ELR (cell line): ENCODE results near the gene ZFP36L1.
"Not testable (repeated sequence)": the region's sequence is repeated elsewhere in the genome, so short reads cannot be mapped to it uniquely, and the experiment has no call there.

Experiments used
- DNase-seq: peaks from one replicate; pipeline ENCODE4 v3.0.0-alpha.2; 2015; ENCODE audit warnings: low read depth

The ZFP36L1 gene

DNA sequence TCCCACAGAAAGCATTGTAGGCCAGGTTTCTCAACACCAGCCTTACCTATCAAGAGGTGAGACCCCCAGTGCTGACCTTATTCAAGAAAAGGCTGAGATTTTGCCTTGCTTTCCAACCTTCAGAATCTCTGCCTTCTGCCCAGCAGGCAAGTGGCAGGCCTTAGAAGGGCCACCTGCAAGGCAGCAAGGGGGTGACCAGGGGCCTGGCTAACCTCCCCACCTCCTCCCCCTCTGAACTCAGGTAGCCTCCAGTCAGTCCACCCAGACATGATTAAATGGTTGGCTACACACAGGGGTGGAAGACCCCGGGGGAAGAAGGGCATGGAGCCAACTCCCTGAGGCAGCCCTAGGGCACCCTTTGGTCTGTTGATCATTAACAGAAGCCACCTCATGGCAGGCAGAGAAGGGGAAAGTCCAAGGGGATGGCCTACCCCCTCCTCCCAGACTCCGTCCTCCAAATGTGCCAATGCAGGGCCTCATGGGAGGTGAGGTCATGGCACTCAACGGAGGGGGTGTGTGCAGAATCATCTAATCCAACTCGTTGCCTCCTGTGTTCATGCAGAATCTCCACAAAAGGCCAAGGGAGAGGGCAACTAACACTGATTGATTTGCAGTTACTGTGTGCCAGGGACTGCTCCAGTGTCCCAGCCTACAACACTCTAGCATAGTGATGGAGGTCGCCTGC lies 8.5 kb downstream of the ZFP36L1 start:
- DNase-seq: peak; percentile 71

DNA sequence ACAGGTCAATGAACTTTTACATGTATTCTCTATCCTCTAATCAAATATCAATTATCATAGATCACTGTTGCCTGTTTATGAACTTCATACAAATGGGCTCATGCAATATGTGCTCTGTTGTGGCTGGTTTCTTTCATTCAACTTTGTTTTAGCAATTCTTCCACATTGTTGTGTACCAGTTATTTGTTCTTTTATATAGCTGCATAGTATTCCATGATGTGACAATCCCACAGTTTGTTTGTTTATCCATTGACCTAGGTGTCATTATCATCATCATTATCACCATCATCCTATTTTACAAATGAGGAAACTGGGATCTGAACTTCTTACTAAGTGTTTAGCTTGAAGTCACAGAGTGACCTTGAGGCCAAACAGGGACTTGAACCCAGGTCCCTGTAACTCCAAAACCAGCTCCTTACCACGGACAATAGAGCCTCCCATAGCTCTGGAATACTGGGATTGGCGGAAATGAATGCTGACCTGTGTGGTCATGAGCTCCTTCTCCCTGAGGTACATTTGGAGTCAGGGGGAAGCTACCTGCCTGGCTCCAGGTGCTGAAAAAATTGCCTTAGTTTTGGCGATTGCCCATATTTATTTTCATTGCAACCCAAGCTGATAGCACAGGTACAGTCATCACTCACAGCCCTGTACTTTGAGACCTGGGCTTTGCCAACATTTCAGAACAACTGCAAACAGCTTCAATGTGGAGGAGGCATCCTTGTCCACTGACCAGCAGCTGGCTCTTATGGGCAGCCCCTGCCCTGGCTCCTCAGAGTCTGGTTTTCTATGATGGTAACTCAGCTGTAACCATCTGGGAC lies 9.2 kb downstream of the ZFP36L1 start:
- no peak for DNase-seq

DNA sequence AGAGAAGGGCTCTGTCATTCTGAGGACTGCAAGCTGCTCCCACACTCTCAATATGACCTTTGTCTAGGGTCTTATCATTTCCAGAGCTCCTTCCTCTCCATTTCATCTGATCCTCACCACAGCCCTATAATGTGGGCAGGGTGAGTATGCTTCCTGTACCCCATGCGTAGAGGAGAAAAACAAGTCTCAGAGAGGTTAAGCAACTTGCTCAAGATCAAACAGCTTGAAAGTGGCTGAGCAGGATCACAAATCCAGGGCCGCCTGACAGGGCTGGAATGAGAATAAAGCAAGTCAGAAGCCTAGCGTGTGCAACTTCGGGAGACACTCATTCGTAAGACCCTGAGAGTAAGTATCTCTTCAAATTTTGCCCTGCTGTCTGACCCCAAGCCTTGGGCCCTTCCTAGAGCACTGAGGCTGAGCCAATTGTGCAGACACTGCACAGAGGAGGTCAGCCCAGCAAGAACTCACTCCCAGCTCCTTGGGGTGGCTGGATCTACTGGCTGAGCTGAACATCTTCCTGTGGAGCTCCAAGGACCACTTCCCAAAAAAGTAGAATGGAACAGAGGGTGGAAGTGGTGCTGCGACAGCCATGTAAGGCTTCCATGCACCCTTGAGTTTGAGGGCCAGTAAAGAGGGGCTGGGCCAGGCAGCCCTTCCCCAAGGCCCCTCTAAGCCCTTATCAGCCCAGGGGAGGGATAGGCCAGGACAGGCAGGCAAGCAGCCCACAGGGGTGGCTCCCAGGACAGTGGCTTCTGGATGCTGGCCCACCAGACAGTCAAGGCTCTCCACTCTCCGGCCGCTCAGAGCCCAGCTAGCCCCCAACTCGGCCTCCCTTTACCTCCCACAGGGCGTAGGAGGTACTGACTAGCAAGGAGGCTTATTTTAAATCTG lies 10.5 kb downstream of the ZFP36L1 start:
- no peak for DNase-seq

GRCh38 chr14:68781161-68782021 lies 11.5 kb downstream of the ZFP36L1 start:
- no peak for DNase-seq

DNA sequence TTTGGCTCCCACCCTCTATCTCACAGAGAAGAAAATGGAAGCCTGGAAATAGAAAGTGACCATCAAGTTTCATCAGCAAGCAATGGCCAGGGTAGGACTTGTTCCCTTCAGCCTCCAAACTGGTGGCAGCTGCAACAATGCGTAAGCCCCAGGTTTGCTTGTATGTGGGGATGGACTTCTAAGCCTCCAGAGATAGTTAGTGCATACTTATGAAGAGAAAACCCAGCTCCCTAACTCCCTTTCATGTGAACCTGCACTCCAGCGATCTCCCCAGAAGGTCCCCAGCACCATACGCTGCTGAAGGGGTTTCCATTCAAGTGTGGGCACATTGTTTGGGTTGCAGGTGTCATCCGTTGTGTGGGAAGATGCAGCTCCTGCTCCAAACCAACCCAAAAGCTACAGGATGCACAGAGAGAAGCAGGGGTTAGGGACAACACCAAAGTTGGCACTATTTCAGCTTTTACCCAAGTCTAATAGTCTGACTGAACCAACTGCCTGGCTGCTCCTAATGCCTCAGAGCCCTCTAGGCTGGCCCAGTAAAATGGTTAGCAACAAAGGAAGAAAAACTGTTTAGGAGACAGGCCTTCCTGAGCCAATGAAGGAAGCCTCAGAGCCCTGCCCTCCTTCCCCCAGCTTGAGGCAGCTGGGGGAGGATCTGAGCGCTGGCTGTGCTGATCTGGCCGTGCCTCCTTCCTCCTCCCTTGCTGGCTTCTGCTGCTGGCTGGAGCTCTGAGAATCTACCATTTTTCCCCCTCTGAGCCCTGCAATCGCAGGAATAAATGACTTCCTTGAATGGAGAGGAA lies 12.3 kb downstream of the ZFP36L1 start:
- DNase-seq: peak; percentile 65

- DNase-seq: peak; percentile 95
Measured at GRCh38 chr14:68779761-68780323, 13.0 kb downstream of the ZFP36L1 start.

DNA sequence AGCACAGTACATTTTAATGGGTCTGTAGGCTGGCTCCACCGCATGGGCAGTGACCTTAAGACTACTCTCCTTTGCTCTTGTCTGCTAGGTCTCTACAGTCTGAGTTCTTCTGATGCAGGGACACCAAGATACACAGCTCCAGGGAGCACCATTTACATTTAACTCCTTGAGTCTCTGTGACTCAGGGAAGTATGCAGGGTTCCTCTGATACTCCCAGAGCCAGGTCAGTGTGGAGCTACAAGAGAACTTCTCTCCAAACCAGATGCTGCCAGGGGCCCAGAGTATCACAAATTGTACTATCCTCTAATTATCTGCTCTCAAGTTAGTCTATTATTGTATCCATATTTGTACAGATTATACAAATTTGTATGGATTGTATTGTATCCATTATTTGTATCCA lies 15.2 kb downstream of the ZFP36L1 start:
- DNase-seq: no peak

GRCh38 chr14:68775614-68776126 lies 17.2 kb downstream of the ZFP36L1 start:
- DNase-seq: peak; percentile 22

DNA sequence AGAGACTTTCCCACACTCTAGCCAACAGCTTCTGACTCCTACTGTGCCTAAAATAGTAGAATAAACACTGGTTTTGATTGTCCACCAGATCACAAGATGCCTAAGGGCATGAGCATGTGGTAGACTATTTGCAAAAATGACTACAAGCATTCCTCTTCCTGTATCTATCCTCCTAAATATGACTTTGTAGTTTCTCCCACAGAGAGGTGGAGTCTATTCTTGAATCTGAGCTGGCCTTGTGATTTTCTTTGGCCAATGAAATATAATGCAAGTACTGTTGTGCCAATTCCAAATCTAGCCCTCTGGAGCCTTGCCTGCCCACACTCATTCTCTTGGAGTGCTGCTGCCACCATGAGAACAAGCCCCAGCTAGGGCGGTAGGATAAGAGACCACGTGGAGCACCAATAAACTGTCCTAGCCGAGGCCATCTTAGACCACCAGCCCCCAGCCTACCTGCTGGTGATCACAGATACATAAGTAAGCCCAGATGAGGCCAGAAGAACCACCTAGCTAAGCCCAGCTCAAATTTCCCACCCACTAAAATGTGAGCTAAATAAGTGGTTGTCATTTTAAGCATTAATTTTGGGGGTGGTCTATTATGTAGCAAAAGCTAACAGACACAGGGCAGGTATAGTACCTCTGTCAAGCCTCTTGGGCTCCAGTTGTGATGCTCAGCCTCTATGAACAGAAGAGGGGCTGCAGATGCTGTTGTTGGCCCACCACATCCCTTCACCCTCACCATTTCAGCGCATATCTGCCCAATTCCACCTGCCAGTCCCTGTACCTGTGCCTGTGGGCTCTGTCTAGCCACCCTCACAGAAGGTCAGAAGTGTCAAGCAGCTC lies 17.9 kb downstream of the ZFP36L1 start:
- DNase-seq: peak; percentile 86

- no peak for DNase-seq
Measured at GRCh38 chr14:68772761-68773381, 20.0 kb downstream of the ZFP36L1 start.

- no peak for DNase-seq
Measured at GRCh38 chr14:68771631-68772030, 21.2 kb downstream of the ZFP36L1 start.

DNA sequence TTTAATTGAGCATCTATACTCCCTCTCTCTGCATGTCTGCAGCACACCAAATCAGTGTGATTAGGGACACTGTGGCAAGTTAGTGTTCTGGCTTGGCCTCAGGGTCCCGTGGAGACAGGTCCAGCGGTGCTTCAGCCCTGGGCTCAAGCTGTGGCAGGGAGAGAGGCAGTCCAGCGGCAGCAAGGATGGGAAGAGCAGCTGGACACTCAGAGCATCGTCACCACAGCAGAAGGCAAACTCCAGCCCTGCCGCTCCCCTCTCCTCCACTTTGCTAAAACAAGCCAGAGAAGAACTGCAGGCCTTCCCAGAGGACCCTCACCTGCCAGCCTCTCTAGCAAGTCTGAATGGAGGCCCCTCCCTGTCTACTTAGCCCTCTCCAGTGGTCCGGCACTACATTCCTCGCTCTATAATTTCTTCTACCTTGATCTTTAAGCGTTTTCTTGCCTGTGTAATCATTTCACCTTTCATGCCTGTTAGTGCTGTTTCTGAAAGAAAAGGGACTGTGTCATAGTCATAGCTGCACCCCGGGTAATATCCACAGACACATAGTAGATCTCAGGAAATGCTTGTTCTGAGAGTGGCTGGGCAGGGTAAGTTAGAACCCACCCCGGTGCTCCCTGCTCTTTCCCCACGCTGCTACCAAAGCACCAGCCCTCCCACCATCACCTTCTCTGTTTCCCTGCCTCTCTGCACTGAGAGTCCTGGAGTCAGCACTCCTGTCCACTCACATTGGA lies 22.1 kb downstream of the ZFP36L1 start:
- no peak for DNase-seq

DNA sequence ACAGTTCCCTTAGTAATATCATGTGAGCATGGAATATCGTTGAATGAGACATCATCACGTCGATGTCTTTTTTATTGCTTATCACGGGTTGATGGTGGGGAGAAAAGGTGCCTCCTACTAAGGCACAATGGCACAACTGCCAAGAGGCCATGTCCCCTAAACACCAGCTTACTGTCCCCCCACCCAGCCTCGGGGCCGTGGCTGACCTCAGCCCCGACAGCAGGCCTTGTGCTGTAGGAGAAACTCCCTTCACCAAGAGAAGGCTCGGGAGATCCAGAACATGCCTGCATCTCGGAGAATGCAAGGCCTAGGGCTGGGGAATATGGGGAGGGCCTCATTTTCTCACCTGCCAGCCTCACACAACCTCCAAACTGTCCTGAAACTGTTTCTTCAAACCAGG lies 22.8 kb downstream of the ZFP36L1 start:
- DNase-seq: no peak

- DNase-seq: no peak
Measured at GRCh38 chr14:68768316-68768715, 24.6 kb downstream of the ZFP36L1 start.

- no peak for DNase-seq
Measured at GRCh38 chr14:68767248-68767645, 25.6 kb downstream of the ZFP36L1 start.

GRCh38 chr14:68766299-68767247 lies 26.3 kb downstream of the ZFP36L1 start:
- DNase-seq: no peak

GRCh38 chr14:68763843-68764242 lies 29.0 kb downstream of the ZFP36L1 start:
- not testable (repeated sequence) for DNase-seq
